Hepatocyte (in vitro differentiated cells): ENCODE results near the gene KCNQ2.

Experiments used
- CTCF ChIP-seq: fragments of 200-600 bp; sonication (generic); IDR thresholded peaks from 2 replicates; pipeline ENCODE4 v1.5.1; 2016; ENCODE audit warnings: antibody characterized with exemption, mild to moderate bottlenecking; ENCODE audit not compliant: poor library complexity
- EZH2 ChIP-seq: fragments of 200-600 bp; sonication (generic); IDR thresholded peaks from 2 replicates; pipeline ENCODE4 v1.6.1; 2016; ENCODE audit warnings: antibody characterized with exemption, mild to moderate bottlenecking, borderline replicate concordance
- EZH2phosphoT487 ChIP-seq: fragments of 200-600 bp; sonication (generic); IDR thresholded peaks from one replicate; pipeline ENCODE4 v1.6.1; 2018; ENCODE audit warnings: antibody characterized with exemption, mild to moderate bottlenecking, low read depth, moderate library complexity; ENCODE audit not compliant: unreplicated experiment, severe bottlenecking

- TF ChIP-seq CTCF (no peak), EZH2 (no peak), EZH2phosphoT487 (no peak)
These were observed 97.0 kb downstream of the KCNQ2 start for GRCh38 chr20:63375438-63375837.
